ENCODE measurements around the gene TMED5.
"Not testable (repeated sequence)": the region's sequence is repeated elsewhere in the genome, so short reads cannot be mapped to it uniquely, and the experiment has no call there.

TMED5 gene

GRCh38 chr1:93172778-93173177 lies 7.4 kb downstream of the TMED5 start:
- in situ Hi-C loops (cut with HindIII; ENCODE audit: low sequenced_read_pairs) = no loop called here

GRCh38 chr1:93171549-93172034 lies 8.6 kb downstream of the TMED5 start:
- in situ Hi-C loops (cut with HindIII; ENCODE audit: low sequenced_read_pairs) = no loop called here

GRCh38 chr1:93170141-93170678 lies 10.0 kb downstream of the TMED5 start:
- in situ Hi-C loops (cut with HindIII; ENCODE audit: low sequenced_read_pairs) = not testable (repeated sequence)

DNA sequence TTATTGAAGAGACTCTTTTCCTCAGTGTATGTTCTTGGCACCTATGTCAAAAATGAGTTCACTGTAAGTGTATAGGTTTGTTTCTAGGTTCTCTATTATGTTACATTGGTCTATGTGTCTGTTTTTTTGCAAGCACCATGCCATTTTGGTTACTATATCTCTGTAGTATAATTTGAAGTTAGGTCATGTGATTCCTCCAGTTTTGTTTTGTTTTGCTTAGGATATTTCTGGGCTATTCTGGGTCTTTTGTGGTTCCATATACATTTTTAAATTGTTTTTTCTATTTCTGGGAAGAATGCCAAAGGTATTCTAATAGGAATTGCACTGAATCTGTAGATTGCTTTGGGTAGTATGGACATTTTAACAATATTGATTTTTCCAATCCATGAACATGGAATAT lies 13.2 kb downstream of the TMED5 start:
- in situ Hi-C loops (cut with HindIII; ENCODE audit: low sequenced_read_pairs) = no loop called here

GRCh38 chr1:93165895-93166294 lies 14.3 kb downstream of the TMED5 start:
- in situ Hi-C loops (cut with HindIII; ENCODE audit: low sequenced_read_pairs) = not testable (repeated sequence)

- in situ Hi-C loops (cut with HindIII; ENCODE audit: low sequenced_read_pairs) = no loop called here
Observed at GRCh38 chr1:93164816-93165215, 15.4 kb downstream of the TMED5 start.

- in situ Hi-C loops (cut with HindIII; ENCODE audit: low sequenced_read_pairs) = not testable (repeated sequence)
Observed at GRCh38 chr1:93163314-93163713, 16.9 kb downstream of the TMED5 start.

- in situ Hi-C loops (cut with HindIII; ENCODE audit: low sequenced_read_pairs) = no loop called here
Observed at GRCh38 chr1:93159337-93159736, 20.9 kb downstream of the TMED5 start.

DNA sequence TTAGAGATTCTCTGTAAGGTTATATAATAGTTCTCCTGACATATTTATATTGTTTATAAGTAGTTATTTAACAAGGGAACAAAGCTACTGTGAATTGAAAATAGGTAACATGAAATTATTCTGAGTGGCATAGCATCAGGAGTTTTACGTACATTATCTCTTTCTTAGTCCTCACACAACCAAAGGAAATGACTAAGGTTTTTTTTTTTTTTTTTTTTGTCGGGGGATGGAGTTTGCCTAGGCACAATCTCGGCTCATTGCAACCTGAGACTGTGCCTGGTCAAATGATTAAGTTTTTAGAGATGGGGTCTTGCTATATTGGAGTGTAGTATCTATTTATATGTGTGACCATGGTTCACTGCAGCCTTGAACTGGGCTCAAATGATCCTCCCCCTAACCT lies 24.9 kb downstream of the TMED5 start:
- in situ Hi-C loops (cut with HindIII; ENCODE audit: low sequenced_read_pairs) = no loop called here

GRCh38 chr1:93154898-93155297 lies 25.3 kb downstream of the TMED5 start:
- in situ Hi-C loops (cut with HindIII; ENCODE audit: low sequenced_read_pairs) = no loop called here

DNA sequence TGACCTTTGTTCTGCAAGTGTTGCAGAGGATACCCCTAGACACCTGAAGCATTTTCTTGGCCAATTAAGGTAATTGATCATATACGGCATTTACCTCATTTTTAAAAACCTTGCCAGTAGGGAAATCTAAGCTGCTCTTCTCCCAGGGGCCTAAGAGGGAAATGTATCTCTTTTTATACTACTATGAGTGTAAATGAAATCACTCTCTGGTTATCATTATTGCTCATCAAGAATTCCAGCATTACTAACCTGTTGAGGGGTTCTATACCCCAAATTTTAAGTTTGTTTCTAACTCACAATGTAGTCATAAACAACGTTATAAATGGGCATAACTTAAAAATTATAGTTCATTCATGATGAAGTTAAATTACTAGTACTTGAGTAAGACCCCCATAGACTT lies 27.4 kb downstream of the TMED5 start:
- in situ Hi-C loops (cut with HindIII; ENCODE audit: low sequenced_read_pairs) = no loop called here

DNA sequence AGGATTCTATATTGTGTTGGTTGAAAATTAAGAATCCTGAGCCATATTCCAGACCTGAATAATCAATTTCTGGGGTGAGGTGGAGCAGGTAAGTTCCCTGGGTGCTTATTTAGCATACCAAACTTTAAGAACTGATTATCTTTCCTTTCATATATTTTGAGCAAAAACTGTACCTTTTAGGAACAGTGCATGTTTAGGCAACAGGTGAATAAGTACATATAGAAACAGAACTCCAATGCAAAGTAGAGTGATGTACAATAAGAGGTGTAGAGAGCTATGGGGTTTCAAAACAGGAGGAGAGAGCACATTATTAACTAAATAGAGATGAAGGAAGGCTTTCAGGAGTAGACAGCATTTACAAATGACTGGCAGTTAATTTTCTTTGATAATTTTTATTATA lies 28.7 kb downstream of the TMED5 start:
- in situ Hi-C loops (cut with HindIII; ENCODE audit: low sequenced_read_pairs) = no loop called here

DNA sequence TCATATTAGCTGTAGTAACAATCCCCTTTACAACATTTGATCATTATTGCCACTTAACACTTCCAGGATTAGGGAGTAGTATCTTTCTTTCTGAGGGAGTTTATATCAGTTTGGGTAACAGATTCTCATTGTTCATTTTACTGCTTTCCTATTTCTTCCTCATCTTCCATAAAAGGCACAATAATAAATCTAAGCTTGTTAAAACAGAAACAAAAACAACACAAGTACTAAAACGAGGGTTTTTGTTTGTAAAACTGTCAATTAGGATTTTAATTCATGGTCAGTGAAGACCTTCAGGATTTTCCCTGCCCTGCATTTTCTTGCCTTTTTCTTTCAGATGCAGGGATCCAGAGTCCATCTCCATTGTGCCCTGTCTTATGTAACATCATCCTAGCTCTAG lies 29.5 kb downstream of the TMED5 start:
- in situ Hi-C loops (cut with HindIII; ENCODE audit: low sequenced_read_pairs) = no loop called here

DNA sequence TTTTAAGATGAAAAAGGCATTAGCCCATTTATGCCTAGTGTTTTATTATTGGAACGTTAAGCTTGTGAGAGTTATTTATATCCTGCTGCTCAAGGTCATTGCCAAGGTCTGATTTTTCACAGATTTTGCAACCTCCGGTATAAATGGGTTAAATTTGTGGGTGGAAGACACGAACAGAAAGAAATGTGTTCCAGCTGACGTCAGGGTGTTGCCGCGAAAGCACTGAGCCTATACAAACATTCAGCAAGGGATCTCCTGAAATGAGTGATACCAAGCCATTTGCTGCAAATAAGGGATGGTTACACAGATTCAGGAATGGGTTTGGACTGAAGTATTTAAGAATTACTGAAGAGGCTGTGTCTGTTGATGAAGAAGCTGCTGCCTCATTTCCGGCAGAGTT lies 32.2 kb downstream of the TMED5 start:
- in situ Hi-C loops (cut with HindIII; ENCODE audit: low sequenced_read_pairs) = no loop called here

DNA sequence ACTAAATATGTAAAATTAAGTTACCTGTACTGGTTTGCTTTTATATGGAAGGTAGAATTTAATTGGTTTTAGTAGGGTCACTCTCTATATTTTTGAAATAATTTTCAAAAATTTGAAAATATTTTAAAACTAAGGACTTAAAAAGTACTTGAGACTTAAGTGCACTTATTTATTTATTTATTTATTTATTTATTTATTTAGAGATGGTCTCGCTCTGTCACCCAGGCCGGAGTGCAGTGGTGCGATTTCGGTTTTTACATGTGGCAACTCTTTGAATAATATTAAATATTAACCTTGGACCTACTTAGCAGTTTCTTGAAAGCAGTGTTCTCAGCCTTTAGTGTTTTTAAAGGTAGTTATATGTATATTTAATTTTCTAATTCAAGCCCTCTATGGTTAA lies 36.4 kb downstream of the TMED5 start:
- in situ Hi-C loops (cut with HindIII; ENCODE audit: low sequenced_read_pairs) = no loop called here

DNA sequence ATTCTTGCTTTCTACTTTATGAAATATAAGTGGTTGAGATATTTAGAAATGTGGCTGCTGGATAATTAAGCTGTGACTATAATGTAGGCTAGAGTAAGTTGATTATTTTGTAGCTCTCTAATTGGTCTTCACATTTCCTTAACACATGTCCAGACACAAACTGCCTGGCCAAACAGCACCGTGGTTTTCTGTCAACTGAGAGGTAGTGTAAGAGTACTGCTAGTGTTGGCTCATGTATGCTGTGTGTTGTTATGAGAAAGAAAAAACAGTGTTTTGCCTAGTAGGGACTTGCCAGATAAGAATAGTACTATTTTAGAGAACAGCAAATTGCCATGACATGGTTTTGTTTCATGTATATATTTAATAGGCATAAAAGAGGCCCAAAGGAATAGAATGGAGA lies 37.1 kb downstream of the TMED5 start:
- in situ Hi-C loops (cut with HindIII; ENCODE audit: low sequenced_read_pairs) = no loop called here

DNA sequence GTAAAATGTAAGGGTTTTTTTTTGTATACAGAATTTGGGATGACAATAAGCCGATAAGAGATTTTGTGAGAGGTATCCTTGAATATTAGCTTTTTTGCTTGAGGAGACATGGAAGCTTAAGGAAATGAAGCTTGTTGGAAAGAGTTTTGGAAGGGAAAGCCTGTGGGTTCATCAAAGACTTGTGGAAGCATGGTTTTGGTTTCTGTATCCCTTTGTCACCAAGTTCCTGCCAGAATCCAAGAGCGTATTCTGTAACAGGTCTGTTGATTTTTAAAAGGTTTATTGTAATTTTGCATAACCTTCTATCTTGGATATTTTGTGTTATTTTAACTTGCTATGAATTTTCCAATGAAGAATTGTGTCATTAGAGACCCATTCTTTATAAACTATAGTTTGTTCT lies 38.1 kb downstream of the TMED5 start:
- in situ Hi-C loops (cut with HindIII; ENCODE audit: low sequenced_read_pairs) = no loop called here

GRCh38 chr1:93140106-93140505 lies 40.1 kb downstream of the TMED5 start:
- in situ Hi-C loops (cut with HindIII; ENCODE audit: low sequenced_read_pairs) = no loop called here

DNA sequence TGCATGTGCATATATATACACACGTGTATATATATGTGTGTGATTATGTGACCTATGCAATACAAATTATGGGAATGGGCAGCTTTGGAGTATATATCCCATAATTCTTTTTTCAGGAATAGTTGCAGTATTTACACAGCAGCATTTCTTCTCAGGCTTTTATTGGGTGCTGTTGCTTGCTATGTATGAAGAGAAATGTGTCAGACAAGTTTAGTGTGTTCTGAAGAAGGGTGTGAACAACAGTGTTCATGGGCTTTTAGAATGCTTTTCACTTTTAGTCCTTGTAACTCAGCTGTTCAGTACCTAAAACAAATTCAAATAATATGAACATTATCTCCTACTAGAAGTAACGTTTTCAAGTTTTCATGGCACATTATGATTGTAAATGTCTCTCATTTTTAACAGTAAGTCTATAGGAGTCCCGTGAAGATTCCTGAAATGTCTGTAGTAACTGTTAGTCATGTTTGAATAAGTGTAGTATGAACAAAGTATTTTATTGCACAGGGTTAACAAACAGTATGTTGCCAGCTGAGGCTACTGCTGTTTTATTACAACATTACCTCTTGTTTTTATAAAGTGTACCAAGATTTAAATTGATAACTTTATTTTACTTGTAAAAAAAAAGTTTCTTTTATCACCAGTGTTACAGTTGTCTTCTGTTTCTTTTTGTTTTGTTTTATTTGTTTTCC lies 42.5 kb downstream of the TMED5 start:
- in situ Hi-C loops (cut with HindIII; ENCODE audit: low sequenced_read_pairs) = no loop called here

DNA sequence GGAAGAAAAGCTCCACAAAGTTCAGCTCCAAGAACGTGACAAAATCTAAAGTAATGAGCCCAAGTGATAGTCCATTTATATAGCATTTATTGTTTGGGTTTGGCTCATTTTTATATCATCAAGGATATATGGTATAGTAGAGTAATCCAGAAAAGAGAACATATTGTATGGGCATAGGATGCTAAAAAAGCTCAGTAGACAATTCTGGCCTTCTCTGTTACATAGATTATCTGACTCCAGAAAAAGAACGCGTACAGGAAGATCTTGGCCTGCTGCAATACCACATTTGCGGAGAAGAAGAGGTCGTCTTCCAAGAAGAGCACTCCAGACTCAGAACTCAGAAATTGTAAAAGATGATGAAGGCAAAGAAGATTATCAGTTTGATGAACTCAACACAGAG lies 43.8 kb downstream of the TMED5 start:
- in situ Hi-C loops (cut with HindIII; ENCODE audit: low sequenced_read_pairs) = no loop called here

- in situ Hi-C loops (cut with HindIII; ENCODE audit: low sequenced_read_pairs) = no loop called here
Observed at GRCh38 chr1:93132638-93133037, 47.6 kb downstream of the TMED5 start.

DNA sequence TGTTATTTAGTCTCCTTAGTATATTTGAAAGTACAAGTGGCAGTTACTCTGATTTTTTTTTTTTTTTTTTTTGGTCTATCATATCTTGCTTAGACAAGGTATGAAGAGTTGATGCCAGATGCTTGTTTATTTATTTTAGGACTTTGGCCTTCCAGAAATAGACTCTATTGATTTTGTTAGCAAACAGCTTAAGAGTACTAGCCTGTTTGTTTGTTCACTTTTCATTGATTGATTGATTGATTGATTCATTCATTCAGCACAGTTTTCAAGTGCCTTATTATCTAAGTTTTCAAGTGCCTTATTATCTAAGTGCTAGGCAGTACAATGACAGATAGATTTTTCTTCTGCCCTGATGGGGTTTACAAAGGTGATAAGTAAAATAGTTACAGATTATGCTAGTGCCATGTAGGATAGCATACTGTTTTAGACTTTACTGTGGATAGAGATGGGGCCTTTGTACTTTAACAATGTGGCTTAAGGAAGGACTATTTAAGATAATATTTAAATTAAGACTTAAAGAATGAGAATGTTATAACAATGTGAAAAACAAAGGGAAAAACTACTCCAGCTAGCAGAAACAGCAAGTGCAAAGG lies 50.6 kb downstream of the TMED5 start:
- in situ Hi-C loops (cut with HindIII; ENCODE audit: low sequenced_read_pairs) = no loop called here
